ENCODE results near the gene TCF3. TPM values are rescaled to one million over a fixed set of nuclear protein-coding genes. Genes with fewer than 3 reads are reported as not detected.

Gene TCF3
- total RNA-seq, 1 experiment from 2014 or later = 304 TPM

DNA sequence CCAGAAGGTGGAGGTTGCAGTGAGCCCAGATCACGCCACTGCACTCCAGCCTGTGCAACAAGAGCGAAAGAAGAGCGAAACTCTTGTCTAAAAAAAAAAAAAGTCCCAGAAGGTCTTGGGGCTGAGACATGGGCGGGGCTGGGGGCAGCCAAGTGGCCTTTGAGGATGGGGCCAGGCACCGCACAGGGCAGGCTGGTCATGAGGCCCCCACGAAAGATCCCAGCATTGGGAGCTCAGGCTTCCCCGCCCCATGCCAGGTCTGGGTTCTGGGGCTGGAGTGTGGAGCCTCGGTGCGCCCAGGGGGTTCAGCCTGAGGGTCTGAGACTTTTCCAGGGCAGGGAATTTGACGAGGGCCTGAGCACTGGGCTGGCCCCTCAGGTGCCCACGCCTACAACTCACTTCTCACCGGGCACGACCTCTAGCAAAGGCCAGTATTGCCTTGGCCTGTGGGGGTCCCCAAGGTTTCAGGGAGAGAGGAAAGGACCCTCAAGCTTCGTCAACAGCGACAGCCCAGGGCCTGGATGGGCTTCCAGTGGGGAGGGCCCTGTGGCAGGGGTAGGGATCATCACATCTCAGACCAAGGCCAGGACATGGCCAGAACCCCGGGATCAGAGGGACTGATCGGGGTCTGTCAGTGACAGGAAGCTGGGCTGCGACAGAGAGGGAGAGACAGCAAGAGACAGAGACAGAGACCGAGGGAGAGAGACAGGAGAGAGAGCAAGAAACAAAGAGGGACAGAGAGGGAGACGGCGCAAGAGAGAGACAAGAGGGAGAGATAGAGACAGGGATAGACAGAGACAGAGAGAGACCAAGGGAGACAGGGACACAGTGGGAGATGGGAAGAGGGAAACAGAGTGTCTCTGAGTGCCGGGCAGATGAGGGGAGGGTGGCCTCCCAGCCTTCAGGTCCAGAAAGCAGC lies 76.8 kb downstream of the TCF3 start:
- Histone ChIP-seq H2BK12ac (ENCODE audit: insufficient read length, low read depth, low read length) (no peak overlapping the region), H3K23ac (ENCODE audit: insufficient read length, low read depth, low read length) (no peak overlapping the region), H3K4me2 (ENCODE audit: insufficient read depth, insufficient read length, low read length) (no peak overlapping the region), H4K20me1 (ENCODE audit: control insufficient read depth, insufficient read depth, insufficient read length) (no peaks in the 10 kb centered on the region), H2BK120ac (ENCODE audit: low read depth, low read length, poor library complexity, severe bottlenecking) (no peak overlapping the region), H2BK20ac (ENCODE audit: low read depth, low read length, poor library complexity, severe bottlenecking) (no peak overlapping the region), H3K14ac (ENCODE audit: insufficient read depth, low read length) (no peak overlapping the region; the same call in 1 of the 2 replicates), H3T11ph (ENCODE audit: low read length) (no peak overlapping the region), H4K91ac (ENCODE audit: insufficient read length, low read depth, low read length) (no peak overlapping the region), H4K5ac (ENCODE audit: insufficient read length, low read depth, low read length) (no peak overlapping the region), H3K23me2 (ENCODE audit: insufficient read length, low read depth, low read length, poor library complexity, severe bottlenecking) (no peaks in the 10 kb centered on the region), H2AFZ (ENCODE audit: low read length) (no peak overlapping the region), H2AK5ac (ENCODE audit: insufficient read length, low read length) (no peak overlapping the region), H3K27ac (ENCODE audit: insufficient read length, low read depth, low read length) (no peak overlapping the region), H2BK15ac (ENCODE audit: low read depth, low read length) (no peak overlapping the region), H3K56ac (ENCODE audit: insufficient read length, low read depth, low read length) (no peak overlapping the region), H3K9ac (ENCODE audit: extremely low read depth, insufficient read length, low read length) (no peak overlapping the region), H3K9me3 (ENCODE audit: control insufficient read depth, low read depth, low read length) (no peaks in the 10 kb centered on the region), H3K27me3 (ENCODE audit: insufficient read depth, low read length) (no peaks in the 10 kb centered on the region), H3K79me2 (ENCODE audit: insufficient read depth, low read length) (no peaks in the 10 kb centered on the region), H3K18ac (ENCODE audit: insufficient read length, low read depth, low read length) (no peak overlapping the region), H2BK5ac (ENCODE audit: insufficient read length, low read length) (no peak overlapping the region), H3K4ac (ENCODE audit: low read depth, low read length) (no peak overlapping the region), H3K4me1 (ENCODE audit: insufficient read depth, low read length) (no peaks in the 10 kb centered on the region), H4K8ac (replicated peaks; ENCODE audit: insufficient read length, low read depth, low read length) (no peak overlapping the region), H3K79me1 (ENCODE audit: insufficient read depth, low read depth, low read length, poor library complexity, severe bottlenecking) (no peaks in the 10 kb centered on the region)
- WGBS (ENCODE audit: extremely low coverage, insufficient read length, low lambda C conversion rate) = no CpG with 5 or more reads among the region's 22 CpGs
- Mint-ChIP-seq H3K9me3 (no peaks in the 10 kb centered on the region), H3K27me3 (ENCODE audit: low read depth) (peaks cover 16% of the 10 kb centered on the region), H3K4me1 (0 out of 4 replicates have a peak, but pooled peaks cover 0 to 3% of the 10 kb centered on the region in 2 experiments), H3K36me3 (ENCODE audit: insufficient read depth in 1 of 3, low read depth in 3 of 3) (peaks cover 7 to 37% (median 24%) of the 10 kb centered on the region in 3 experiments; a peak in 6 of 7 replicates), H3K4me3 (no peak overlapping the region), H3K27ac (peak overlapping the region; percentile 8 to 76 (median 65); a peak in 3 of 7 replicates)
- DNase-seq = no peak
- TF ChIP-seq, protein P1, sequence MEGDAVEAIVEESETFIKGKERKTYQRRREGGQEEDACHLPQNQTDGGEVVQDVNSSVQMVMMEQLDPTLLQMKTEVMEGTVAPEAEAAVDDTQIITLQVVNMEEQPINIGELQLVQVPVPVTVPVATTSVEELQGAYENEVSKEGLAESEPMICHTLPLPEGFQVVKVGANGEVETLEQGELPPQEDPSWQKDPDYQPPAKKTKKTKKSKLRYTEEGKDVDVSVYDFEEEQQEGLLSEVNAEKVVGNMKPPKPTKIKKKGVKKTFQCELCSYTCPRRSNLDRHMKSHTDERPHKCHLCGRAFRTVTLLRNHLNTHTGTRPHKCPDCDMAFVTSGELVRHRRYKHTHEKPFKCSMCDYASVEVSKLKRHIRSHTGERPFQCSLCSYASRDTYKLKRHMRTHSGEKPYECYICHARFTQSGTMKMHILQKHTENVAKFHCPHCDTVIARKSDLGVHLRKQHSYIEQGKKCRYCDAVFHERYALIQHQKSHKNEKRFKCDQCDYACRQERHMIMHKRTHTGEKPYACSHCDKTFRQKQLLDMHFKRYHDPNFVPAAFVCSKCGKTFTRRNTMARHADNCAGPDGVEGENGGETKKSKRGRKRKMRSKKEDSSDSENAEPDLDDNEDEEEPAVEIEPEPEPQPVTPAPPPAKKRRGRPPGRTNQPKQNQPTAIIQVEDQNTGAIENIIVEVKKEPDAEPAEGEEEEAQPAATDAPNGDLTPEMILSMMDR (conservative IDR thresholded peaks at IDR 0.05) = no peak

All from H9 (cell line).